Calu3 (cell line): ENCODE results near the gene SNX27. TPM values are rescaled to one million over a fixed set of nuclear protein-coding genes. Genes with fewer than 3 reads are reported as not detected.
A peak's percentile ranks its signal among the peaks of the same experiment; 100 is the strongest.

ENCODE experiments used
- BruUV-seq: library from RNA; stranded (reverse); fragments of 400-500 nt; replicated peaks from 2 replicates; lab custom pipeline; 2021; lab: Mats Ljungman, UMichigan
- CTCF ChIA-PET: fragments of 300-600 bp; sonication (Branson Sonifier 250); formaldehyde crosslinking; loops from one replicate; lab custom pipeline; 2022; ENCODE audit warnings: antibody characterized with exemption; lab: Charles Lee
- DNase-seq: peaks from one replicate; pipeline ENCODE4 v3.0.0; 2022
- H3K27ac Mint-ChIP-seq: one replicate; pipeline ENCODE4 v1.8.0; 2022; ENCODE audit warnings: mixed read lengths; ENCODE audit not compliant: unreplicated experiment
- H3K27me3 Mint-ChIP-seq: one replicate; pipeline ENCODE4 v1.8.0; 2022; ENCODE audit warnings: mixed read lengths; ENCODE audit not compliant: unreplicated experiment
- H3K36me3 Mint-ChIP-seq: one replicate; pipeline ENCODE4 v1.8.0; 2022; ENCODE audit warnings: mild to moderate bottlenecking, moderate library complexity, mixed read lengths; ENCODE audit not compliant: insufficient read depth, unreplicated experiment
- H3K4me1 Mint-ChIP-seq: one replicate; pipeline ENCODE4 v1.8.0; 2022; ENCODE audit warnings: mild to moderate bottlenecking, low read depth, mixed read lengths; ENCODE audit not compliant: unreplicated experiment
- H3K4me3 Mint-ChIP-seq: one replicate; pipeline ENCODE4 v1.8.0; 2022; ENCODE audit warnings: mild to moderate bottlenecking, low read depth, moderate library complexity, mixed read lengths; ENCODE audit not compliant: unreplicated experiment
- H3K9me3 Mint-ChIP-seq: one replicate; pipeline ENCODE4 v1.8.0; 2022; ENCODE audit warnings: low read depth, mixed read lengths; ENCODE audit not compliant: unreplicated experiment
- CTCF ChIP-seq: fragments of 200-600 bp; IDR thresholded peaks from one replicate; pipeline ENCODE4 v1.8.0; 2022; ENCODE audit warnings: antibody characterized with exemption; ENCODE audit not compliant: unreplicated experiment
- intact Hi-C: fragments of 100-400 bp; cut with micrococcal nuclease; formaldehyde crosslinking; loops from one replicate; pipeline ENCODE4 v1.10.0; 2022; ENCODE audit not compliant: unreplicated experiment
- total RNA-seq: library from RNA; stranded (reverse); gene quantifications from 2 replicates; pipeline ENCODE4 v1.2.3, GENCODE V29; 2022

Gene SNX27
- total RNA-seq, 1 experiment from 2014 or later: 57.1 TPM

DNA sequence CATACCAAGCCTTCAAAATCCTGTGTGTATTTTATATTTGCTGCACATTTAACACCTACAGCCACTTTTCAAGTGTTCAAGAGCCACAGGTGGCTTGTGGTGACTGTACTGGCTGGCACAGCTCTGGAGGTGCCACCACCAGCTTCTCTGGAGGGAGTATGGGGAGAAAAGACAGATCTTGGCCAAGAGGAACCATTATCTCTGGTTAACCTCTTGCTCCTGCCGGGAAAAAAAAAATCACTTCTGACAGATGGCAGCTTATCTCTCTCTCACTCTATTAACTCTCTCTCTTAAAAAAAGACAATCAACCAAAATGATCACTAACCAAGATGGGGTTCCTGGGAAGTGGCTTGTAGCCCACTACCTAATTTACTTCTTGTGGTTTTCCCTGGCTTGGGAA, 108.3 kb downstream of the SNX27 start:
- TF ChIP-seq CTCF: no peak
- CTCF ChIA-PET: interaction anchor here (0.6 to 1.8 kb wide), 5 partner anchors 10 to 181 kb away, joined by 3 to 7 read pairs (median 4); no protein-coding TSS in a partner anchor
- Mint-ChIP-seq H3K27me3 (peaks cover 68% of the 10 kb centered on the region), H3K36me3 (peaks cover 5% of the 10 kb centered on the region), H3K4me1 (peaks cover 34% of the 10 kb centered on the region), H3K27ac (no peak overlapping the region), H3K4me3 (peak overlapping the region; percentile 75), H3K9me3 (no peaks in the 10 kb centered on the region)
- no TSS peak for BruUV-seq
- DNase-seq: no peak
- intact Hi-C loops: no loop called here

DNA sequence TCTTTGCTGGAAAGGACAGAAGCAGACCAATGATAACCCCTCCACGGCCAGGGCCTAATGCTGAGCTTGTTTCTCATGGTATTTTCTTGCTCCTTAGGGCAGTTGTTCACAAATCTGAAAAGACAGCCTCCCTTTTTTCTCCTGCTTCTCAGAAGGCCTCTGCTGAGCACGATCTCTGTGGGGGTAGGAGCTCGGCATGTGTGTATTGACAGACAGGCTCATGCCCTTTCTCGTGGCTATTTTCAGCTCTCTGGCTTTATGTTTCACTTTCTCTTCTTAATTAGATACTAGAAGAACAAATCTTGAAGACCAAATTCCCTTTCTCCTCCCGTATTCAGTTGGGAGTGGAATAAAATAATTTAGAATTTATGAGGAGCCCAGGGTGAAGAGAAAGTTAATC, 108.7 kb downstream of the SNX27 start:
- intact Hi-C loops: no loop called here
- Mint-ChIP-seq H3K4me3 (peak overlapping the region; percentile 75), H3K36me3 (peaks cover 5% of the 10 kb centered on the region), H3K27me3 (peaks cover 63% of the 10 kb centered on the region), H3K9me3 (no peaks in the 10 kb centered on the region), H3K27ac (no peak overlapping the region), H3K4me1 (peaks cover 34% of the 10 kb centered on the region)
- TF ChIP-seq CTCF: no peak
- DNase-seq: no peak
- CTCF ChIA-PET: interaction anchor here (0.8 to 1.8 kb wide), 4 partner anchors 9 to 181 kb away, joined by 3 to 7 read pairs (median 4); no protein-coding TSS in a partner anchor
- no TSS peak for BruUV-seq

GRCh38 chr1:151720974-151721787, 109.3 kb downstream of the SNX27 start, which contains the start of gene RIIAD1:
RIIAD1 (plus strand) TSS chr1:151721522; CDS start chr1:151721537, 15 bp downstream.
- intact Hi-C loops: no loop called here
- Mint-ChIP-seq H3K27ac (no peak within 1 kb of the TSS), H3K4me1 (peaks cover 34% of the 10 kb centered on the region), H3K4me3 (peak within 1 kb of the TSS; percentile 75), H3K27me3 (peaks cover 57% of the 10 kb centered on the region), H3K36me3 (peaks cover 5% of the 10 kb centered on the region), H3K9me3 (no peaks in the 10 kb centered on the region)
- CTCF ChIA-PET: interaction anchor here (0.8 to 1.8 kb wide), 4 partner anchors 8 to 182 kb away, joined by 3 to 7 read pairs (median 4); no protein-coding TSS in a partner anchor
- no peak for DNase-seq
- BruUV-seq: no TSS peak
- TF ChIP-seq CTCF: no peak

GRCh38 chr1:151721788-151722510, 110.1 kb downstream of the SNX27 start:
- H3K36me3 Mint-ChIP-seq: peaks cover 5% of the 10 kb centered on the region
- H3K9me3 Mint-ChIP-seq: no peaks in the 10 kb centered on the region
- no peak overlapping the region for H3K27ac Mint-ChIP-seq
- CTCF ChIA-PET: interaction anchor here (1.8 kb wide), 1 partner anchor 8 kb away, joined by 7 read pairs; no protein-coding TSS in a partner anchor
- peak overlapping the region; percentile 75 for H3K4me3 Mint-ChIP-seq
- H3K27me3 Mint-ChIP-seq: peaks cover 49% of the 10 kb centered on the region
- BruUV-seq: no TSS peak
- no peak for TF ChIP-seq CTCF
- no peak for DNase-seq
- intact Hi-C loops: no loop called here
- peaks cover 30% of the 10 kb centered on the region for H3K4me1 Mint-ChIP-seq
